H9 (cell line): ENCODE results near the gene CDK10. TPM values are rescaled to one million over a fixed set of nuclear protein-coding genes. Genes with fewer than 3 reads are reported as not detected.
"Not testable (repeated sequence)": the region's sequence is repeated elsewhere in the genome, so short reads cannot be mapped to it uniquely, and the experiment has no call there.

ENCODE experiments used
- DNase-seq: peaks from one replicate; pipeline ENCODE4 v3.0.0-alpha.2; 2017
- H2AFZ ChIP-seq: one replicate; pipeline ENCODE4 v1.6.1; 2013; ENCODE audit warnings: mild to moderate bottlenecking, low read length, control low read depth, moderate library complexity
- H2AK5ac ChIP-seq: 2 replicates; pipeline ENCODE4 v1.6.1; 2013; ENCODE audit warnings: low read length, control low read depth, mixed read lengths; ENCODE audit not compliant: insufficient read length
- H2BK120ac ChIP-seq: one replicate; pipeline ENCODE4 v1.6.1; 2013; ENCODE audit warnings: low read depth, mild to moderate bottlenecking, low read length, control low read depth, inconsistent platforms; ENCODE audit not compliant: poor library complexity, severe bottlenecking
- H2BK12ac ChIP-seq: 2 replicates; pipeline ENCODE4 v1.6.1; 2013; ENCODE audit warnings: low read length, control low read depth, mixed read lengths, low read depth; ENCODE audit not compliant: insufficient read length
- H2BK15ac ChIP-seq: 2 replicates; pipeline ENCODE4 v1.6.1; 2013; ENCODE audit warnings: low read depth, low read length, control low read depth
- H2BK20ac ChIP-seq: one replicate; pipeline ENCODE4 v1.6.1; 2013; ENCODE audit warnings: low read depth, mild to moderate bottlenecking, low read length, control low read depth, inconsistent platforms; ENCODE audit not compliant: poor library complexity, severe bottlenecking
- H2BK5ac ChIP-seq: 2 replicates; pipeline ENCODE4 v1.6.1; 2013; ENCODE audit warnings: low read length, control low read depth, mixed read lengths; ENCODE audit not compliant: insufficient read length
- H3K14ac ChIP-seq: 2 replicates; pipeline ENCODE4 v1.6.1; 2013; ENCODE audit warnings: low read length, control low read depth; ENCODE audit not compliant: insufficient read depth
- H3K18ac ChIP-seq: 2 replicates; pipeline ENCODE4 v1.6.1; 2013; ENCODE audit warnings: low read depth, mild to moderate bottlenecking, mixed read lengths, low read length, control low read depth; ENCODE audit not compliant: insufficient read length
- H3K23ac ChIP-seq: 2 replicates; pipeline ENCODE4 v1.6.1; 2013; ENCODE audit warnings: low read length, control low read depth, mixed read lengths, low read depth; ENCODE audit not compliant: insufficient read length
- H3K23me2 ChIP-seq: 2 replicates; pipeline ENCODE4 v1.6.1; 2013; ENCODE audit warnings: low read depth, mild to moderate bottlenecking, mixed read lengths, low read length, control low read depth; ENCODE audit not compliant: insufficient read length, poor library complexity, severe bottlenecking
- H3K27ac ChIP-seq: 2 replicates; pipeline ENCODE4 v1.5.1; 2013; ENCODE audit warnings: low read length, control low read depth, mixed read lengths, low read depth; ENCODE audit not compliant: insufficient read length
- H3K27me3 ChIP-seq: 2 replicates; pipeline ENCODE4 v1.6.1; 2013; ENCODE audit warnings: low read length, control low read depth, inconsistent platforms; ENCODE audit not compliant: insufficient read depth
- H3K4ac ChIP-seq: 2 replicates; pipeline ENCODE4 v1.6.1; 2013; ENCODE audit warnings: low read depth, mild to moderate bottlenecking, control low read depth, inconsistent platforms, low read length, moderate library complexity
- H3K4me1 ChIP-seq: 2 replicates; pipeline ENCODE4 v1.6.1; 2013; ENCODE audit warnings: low read length, control low read depth, inconsistent platforms; ENCODE audit not compliant: insufficient read depth
- H3K4me2 ChIP-seq: 2 replicates; pipeline ENCODE4 v1.6.1; 2013; ENCODE audit warnings: low read length, control low read depth, mixed read lengths; ENCODE audit not compliant: insufficient read length, insufficient read depth
- H3K56ac ChIP-seq: 2 replicates; pipeline ENCODE4 v1.6.1; 2013; ENCODE audit warnings: low read depth, mild to moderate bottlenecking, mixed read lengths, low read length, control low read depth; ENCODE audit not compliant: insufficient read length
- H3K79me1 ChIP-seq: 2 replicates; pipeline ENCODE4 v1.6.1; 2013; ENCODE audit warnings: low read depth, mild to moderate bottlenecking, moderate library complexity, low read length, control low read depth, inconsistent platforms; ENCODE audit not compliant: insufficient read depth, poor library complexity, severe bottlenecking
- H3K79me2 ChIP-seq: 2 replicates; pipeline ENCODE4 v1.6.1; 2013; ENCODE audit warnings: low read length, control low read depth, inconsistent platforms; ENCODE audit not compliant: insufficient read depth
- H3K9ac ChIP-seq: 2 replicates; pipeline ENCODE4 v1.6.1; 2013; ENCODE audit warnings: low read length, control low read depth, mixed read lengths; ENCODE audit not compliant: insufficient read length; ENCODE audit errors: extremely low read depth
- H3K9me3 ChIP-seq: one replicate; pipeline ENCODE4 v1.6.1; 2013; ENCODE audit warnings: low read depth, low read length, inconsistent platforms; ENCODE audit not compliant: control insufficient read depth
- H3T11ph ChIP-seq: one replicate; pipeline ENCODE4 v1.6.1; 2013; ENCODE audit warnings: mild to moderate bottlenecking, low read length, control low read depth, inconsistent platforms
- H4K20me1 ChIP-seq: one replicate; pipeline ENCODE4 v1.6.1; 2013; ENCODE audit not compliant: control insufficient read depth, insufficient read length, insufficient read depth
- H4K5ac ChIP-seq: 2 replicates; pipeline ENCODE4 v1.6.1; 2013; ENCODE audit warnings: low read depth, mild to moderate bottlenecking, mixed read lengths, low read length, control low read depth; ENCODE audit not compliant: insufficient read length
- H4K8ac ChIP-seq: replicated peaks from 2 replicates; pipeline ENCODE4 v1.6.1; 2013; ENCODE audit warnings: low read length, control low read depth, mixed read lengths, low read depth; ENCODE audit not compliant: insufficient read length
- H4K91ac ChIP-seq: 2 replicates; pipeline ENCODE4 v1.6.1; 2013; ENCODE audit warnings: low read depth, mild to moderate bottlenecking, moderate library complexity, mixed read lengths, low read length, control low read depth; ENCODE audit not compliant: insufficient read length
- H3K27ac Mint-ChIP-seq, 3 experiments: 2 replicates in 2 of 3; 3 replicates in 1 of 3; pipeline ENCODE4 v1.8.0; 2020 to 2021; ENCODE audit warnings: mixed read lengths in 3 of 3, mild to moderate bottlenecking in 1 of 3, moderate library complexity in 1 of 3
- H3K27me3 Mint-ChIP-seq: 2 replicates; pipeline ENCODE4 v1.8.0; 2021; ENCODE audit warnings: low read depth, mild to moderate bottlenecking, moderate library complexity, mixed read lengths
- H3K36me3 Mint-ChIP-seq, 3 experiments: 2 replicates in 2 of 3; 3 replicates in 1 of 3; pipeline ENCODE4 v1.8.0; 2020 to 2021; ENCODE audit warnings: low read depth in 3 of 3, mixed read lengths in 3 of 3; ENCODE audit not compliant: insufficient read depth in 1 of 3
- H3K4me1 Mint-ChIP-seq, 2 experiments: 2 replicates each; pipeline ENCODE4 v1.8.0; 2020; ENCODE audit warnings: mixed read lengths in 2 of 2
- H3K4me3 Mint-ChIP-seq, 2 experiments: 2 replicates in 1 of 2; 3 replicates in 1 of 2; pipeline ENCODE4 v1.8.0; 2020 to 2021; ENCODE audit warnings: mild to moderate bottlenecking in 2 of 2, mixed read lengths in 2 of 2, moderate library complexity in 1 of 2
- H3K9me3 Mint-ChIP-seq, 2 experiments: 2 replicates in 1 of 2; 3 replicates in 1 of 2; pipeline ENCODE4 v1.8.0; 2020; ENCODE audit warnings: mild to moderate bottlenecking in 2 of 2, mixed read lengths in 2 of 2, moderate library complexity in 1 of 2
- WGBS: extraction: QIAGEN DNeasy Blood & Tissue Kit; methylation state at CpG from one replicate; pipeline ENCODE4 v1.1.7; 2013; ENCODE audit warnings: missing lambda C conversion rate, low lambda C conversion rate, mixed read lengths; ENCODE audit not compliant: insufficient read length; ENCODE audit errors: extremely low coverage; 5-methylcytosine and 5-hydroxymethylcytosine counted together
- total RNA-seq: library from RNA; stranded (reverse); gene quantifications from 2 replicates; pipeline ENCODE4 v1.2.1, GENCODE V29; 2021

Gene CDK10
- total RNA-seq, 1 experiment from 2014 or later = 77.1 TPM

DNA sequence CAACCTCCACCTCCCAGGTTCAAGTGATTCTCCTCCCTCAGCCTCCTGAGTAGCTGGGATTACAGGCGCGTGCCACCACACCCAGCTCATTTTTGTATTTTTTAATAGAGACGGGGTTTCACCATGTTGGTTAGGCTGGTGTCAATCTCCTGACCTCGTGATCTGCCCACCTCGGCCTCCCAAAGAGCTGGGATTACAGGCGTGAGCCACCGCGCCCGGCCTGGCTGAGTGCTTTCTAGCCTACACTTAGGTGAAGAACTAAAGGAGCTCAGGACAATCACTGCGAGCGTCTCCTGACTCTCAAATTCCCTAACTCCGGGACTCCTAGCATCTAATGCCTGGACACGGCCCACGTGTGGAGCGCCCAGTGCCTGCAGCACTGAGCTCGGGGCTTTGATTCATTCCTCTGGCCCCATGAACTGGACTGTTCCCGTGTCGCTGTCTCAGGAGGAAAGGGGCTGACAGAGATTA, 13.2 kb downstream of the CDK10 start:
- H4K5ac ChIP-seq, H3T11ph ChIP-seq, H3K4ac ChIP-seq, H2BK15ac ChIP-seq, H4K91ac ChIP-seq, H3K4me1 ChIP-seq, H3K9me3 Mint-ChIP-seq, H2BK120ac ChIP-seq, H2BK20ac ChIP-seq, H3K56ac ChIP-seq, H2AFZ ChIP-seq, H3K79me2 ChIP-seq, H2AK5ac ChIP-seq, H2BK5ac ChIP-seq, H3K27ac ChIP-seq, H3K14ac ChIP-seq, H3K18ac ChIP-seq, H3K23ac ChIP-seq, H4K8ac ChIP-seq, H3K9me3 ChIP-seq, H3K27me3 ChIP-seq, H2BK12ac ChIP-seq, H3K79me1 ChIP-seq, DNase-seq, H4K20me1 ChIP-seq, H3K9ac ChIP-seq: not testable (repeated sequence)
- Histone ChIP-seq H3K23me2 (peaks cover 11% of the 10 kb centered on the region), H3K4me2 (peak overlapping the region; percentile 20)
- Mint-ChIP-seq H3K4me1 (peaks cover 9 to 12% of the 10 kb centered on the region in 2 experiments), H3K4me3 (peak overlapping the region; percentile 76 to 81), H3K27ac (peak overlapping the region in 2 of 3 experiments; percentile 74 to 88; a peak in 2 of 7 replicates), H3K27me3 (peaks cover 22% of the 10 kb centered on the region), H3K36me3 (peaks cover 4 to 29% (median 23%) of the 10 kb centered on the region in 3 experiments; a peak in 6 of 7 replicates)
- WGBS = no CpG with 5 or more reads among the region's 18 CpGs
